ENCODE measurements around the gene MUC12.

DNA sequence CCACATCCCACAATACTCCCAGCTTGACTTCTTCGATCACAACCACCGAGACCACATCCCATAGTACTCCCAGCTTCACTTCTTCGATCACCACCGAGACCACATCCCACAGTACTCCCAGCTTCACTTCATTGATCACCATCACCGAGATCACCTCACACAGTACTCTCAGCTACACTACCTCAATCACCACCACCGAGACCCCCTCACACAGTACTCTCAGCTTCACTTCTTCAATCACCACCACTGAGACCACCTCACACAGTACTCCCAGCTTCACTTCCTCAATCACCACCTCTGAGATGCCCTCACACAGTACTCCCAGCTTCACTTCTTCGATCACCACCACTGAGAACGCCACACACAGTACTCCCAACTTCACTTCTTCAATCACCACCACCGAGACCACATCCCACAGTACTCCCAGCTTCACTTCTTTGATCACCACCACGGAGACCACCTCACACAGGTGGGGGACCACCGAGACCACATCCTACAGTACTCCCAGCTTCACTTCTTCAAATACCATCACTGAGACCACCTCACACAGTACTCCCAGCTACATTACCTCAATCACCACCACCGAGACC lies 11.4 kb upstream of the MUC12 start:
- TF ChIP-seq POLR2AphosphoS5 (IDR thresholded peaks at IDR 0.05; ENCODE audit: borderline replicate concordance, low read depth, low read length) (no peak), EZH2 (IDR thresholded peaks at IDR 0.05) (no peak), FOXP2 (optimal IDR thresholded peaks at IDR 0.05; ENCODE audit: control extremely low read depth, extremely low read length, insufficient read depth) (no peak)

Measured in SK-N-MC (cell line).